A673 (cell line): Measurements from ENCODE around the gene CFD. TPM values are rescaled to one million over a fixed set of nuclear protein-coding genes. Genes with fewer than 3 reads are reported as not detected.

Source experiments
- BruUV-seq: library from RNA; stranded (reverse); fragments of 400-500 nt; replicated peaks from 2 replicates; lab custom pipeline; 2021; lab: Mats Ljungman, UMichigan
- CTCF ChIA-PET: fragments of 300-600 bp; sonication (Branson Sonifier 250); formaldehyde crosslinking; loops from one replicate; lab custom pipeline; 2022; ENCODE audit warnings: antibody characterized with exemption; lab: Charles Lee
- POLR2A ChIA-PET: fragments of 300-600 bp; sonication (Branson Sonifier 250); formaldehyde crosslinking; loops from one replicate; lab custom pipeline; 2022; ENCODE audit warnings: antibody characterized with exemption; ENCODE audit not compliant: low non-redundant PET; lab: Charles Lee
- DNase-seq: peaks from one replicate; pipeline ENCODE4 v3.0.0-alpha.2; 2015; ENCODE audit warnings: low spot score
- H3K27ac ChIP-seq: fragments of 200-600 bp; sonication (generic); 2 replicates; pipeline ENCODE4 v1.5.1; 2016; ENCODE audit warnings: mixed run types, low read depth, mild to moderate bottlenecking, mixed read lengths, antibody characterized with exemption, low read length; ENCODE audit not compliant: poor library complexity, severe bottlenecking
- H3K27me3 ChIP-seq: fragments of 200-600 bp; sonication (generic); replicated peaks from 2 replicates; pipeline ENCODE4 v1.6.1; 2017; ENCODE audit warnings: mixed run types, low read depth, mild to moderate bottlenecking, mixed read lengths, antibody characterized with exemption, low read length; ENCODE audit not compliant: insufficient read depth, poor library complexity
- H3K36me3 ChIP-seq: fragments of 200-600 bp; sonication (generic); 2 replicates; pipeline ENCODE4 v1.6.1; 2016; ENCODE audit warnings: mixed run types, mild to moderate bottlenecking, mixed read lengths, antibody characterized with exemption, low read length; ENCODE audit not compliant: insufficient read depth, poor library complexity, severe bottlenecking
- H3K4me1 ChIP-seq: fragments of 200-600 bp; sonication (generic); 2 replicates; pipeline ENCODE4 v1.6.1; 2017; ENCODE audit warnings: mixed run types, mild to moderate bottlenecking, mixed read lengths, antibody characterized with exemption, low read length; ENCODE audit not compliant: insufficient read depth, poor library complexity, severe bottlenecking
- H3K4me3 ChIP-seq: fragments of 200-600 bp; sonication (generic); 2 replicates; pipeline ENCODE4 v1.5.1; 2016; ENCODE audit warnings: low read depth, mixed run types, mild to moderate bottlenecking, mixed read lengths, low read length; ENCODE audit not compliant: poor library complexity, severe bottlenecking
- H3K9me3 ChIP-seq: fragments of 200-600 bp; sonication (generic); 2 replicates; pipeline ENCODE4 v1.6.1; 2016; ENCODE audit warnings: mixed run types, low read depth, mild to moderate bottlenecking, mixed read lengths, antibody characterized with exemption, low read length; ENCODE audit not compliant: poor library complexity, severe bottlenecking
- CTCF ChIP-seq: fragments of 300-800, 200-600 bp; sonication (generic); conservative IDR thresholded peaks from 2 replicates; pipeline ENCODE4 v1.5.1; 2017; ENCODE audit warnings: low read depth, mild to moderate bottlenecking, antibody characterized with exemption, low read length, moderate library complexity, mixed read lengths
- EZH2 ChIP-seq: fragments of 200-600 bp; sonication (generic); IDR thresholded peaks from 2 replicates; pipeline ENCODE4 v1.6.1; 2017; ENCODE audit warnings: borderline replicate concordance, low read depth, mild to moderate bottlenecking, mixed read lengths, antibody characterized with exemption, low read length; ENCODE audit not compliant: poor library complexity, severe bottlenecking
- intact Hi-C: fragments of 100-400 bp; cut with micrococcal nuclease; formaldehyde crosslinking; loops from one replicate; pipeline ENCODE4 v1.10.0; 2022; ENCODE audit not compliant: unreplicated experiment
- total RNA-seq: library from RNA; stranded (reverse); gene quantifications from 2 replicates; pipeline ENCODE4 v1.2.3, GENCODE V29; 2021

Gene CFD
- total RNA-seq, 1 experiment from 2014 or later, result 1.1 TPM

GRCh38 chr19:825897-826644, 33.4 kb upstream of the CFD start:
- no TSS peak for BruUV-seq
- intact Hi-C loops, result no loop called here
- CTCF ChIA-PET, result no interaction called here
- H3K4me1 ChIP-seq, result no peaks in the 10 kb centered on the region
- no peak overlapping the region for H3K27ac ChIP-seq
- no peak for TF ChIP-seq CTCF
- no peak for TF ChIP-seq EZH2
- no peaks in the 10 kb centered on the region for H3K9me3 ChIP-seq
- no peak for DNase-seq
- POLR2A ChIA-PET, result interaction anchor here (0.6 to 0.7 kb wide), 2 partner anchors 142 to 615 kb away, joined by 3 read pairs; no protein-coding TSS in a partner anchor
- H3K4me3 ChIP-seq, result no peak overlapping the region
- no peaks in the 10 kb centered on the region for H3K27me3 ChIP-seq
- H3K36me3 ChIP-seq, result no peaks in the 10 kb centered on the region

- no peaks in the 10 kb centered on the region for H3K36me3 ChIP-seq
- no peak overlapping the region for H3K4me3 ChIP-seq
- H3K4me1 ChIP-seq, result no peaks in the 10 kb centered on the region
- H3K27me3 ChIP-seq, result no peaks in the 10 kb centered on the region
- POLR2A ChIA-PET, result no interaction called here
- TF ChIP-seq CTCF (no peak), EZH2 (no peak)
- H3K9me3 ChIP-seq, result no peaks in the 10 kb centered on the region
- CTCF ChIA-PET, result no interaction called here
- DNase-seq, result no peak
- no TSS peak for BruUV-seq
- intact Hi-C loops, result no loop called here
- H3K27ac ChIP-seq, result no peak overlapping the region
These were observed 32.2 kb upstream of the CFD start for GRCh38 chr19:827314-827709.

- ChIA-PET CTCF (no interaction called here), POLR2A (no interaction called here)
- no TSS peak for BruUV-seq
- no peak for DNase-seq
- intact Hi-C loops, result no loop called here
- no peak within 1 kb of the TSS for H3K4me3 ChIP-seq
- no peak within 1 kb of the TSS for H3K27ac ChIP-seq
- no peaks in the 10 kb centered on the region for H3K9me3 ChIP-seq
- TF ChIP-seq EZH2, result no peak
- no peak for TF ChIP-seq CTCF
- H3K36me3 ChIP-seq, result no peaks in the 10 kb centered on the region
- no peaks in the 10 kb centered on the region for H3K27me3 ChIP-seq
- H3K4me1 ChIP-seq, result no peaks in the 10 kb centered on the region
These were observed 31.6 kb upstream of the CFD start, which contains the start of gene AZU1 for GRCh38 chr19:827710-828321. AZU1 (plus strand) TSS chr19:827837; CDS start chr19:827847, 10 bp downstream.
